ENCODE results near the gene MAP6.

DNA sequence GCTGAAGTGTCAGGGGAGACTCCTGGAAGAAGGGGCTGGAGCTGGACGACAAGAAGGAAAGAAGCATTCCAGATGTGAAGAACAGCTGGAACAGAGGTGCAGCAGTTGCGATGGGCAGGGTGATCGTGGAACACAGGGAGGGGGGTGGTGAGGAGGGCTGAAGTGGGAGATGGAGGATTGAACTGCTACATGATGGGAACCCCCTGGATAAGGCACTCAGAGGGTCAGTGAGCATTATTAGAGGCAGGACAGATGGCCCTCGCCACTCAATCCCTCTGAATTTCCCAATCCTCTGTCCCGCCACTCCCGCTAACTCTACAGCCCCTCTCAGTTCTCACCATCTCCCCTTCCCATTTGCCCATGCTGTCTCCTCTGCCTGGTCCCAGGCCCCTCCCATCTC, 92.8 kb downstream of the MAP6 start:
- no peak for TF ChIP-seq POLR2A (IDR thresholded peaks at IDR 0.05)
- TF ChIP-seq POLR2AphosphoS5 (IDR thresholded peaks at IDR 0.05) = no peak
